CD4-positive, alpha-beta T cell treated with Interleukin-21 for 1 hour (primary cell): ENCODE measurements around the gene PEX14.

Experiments
- DNase-seq: peaks from one replicate; pipeline ENCODE4 v3.0.0-alpha.2; 2020

PEX14 gene

GRCh38 chr1:10672343-10673050, 197.7 kb downstream of the PEX14 start:
- no peak for DNase-seq

DNA sequence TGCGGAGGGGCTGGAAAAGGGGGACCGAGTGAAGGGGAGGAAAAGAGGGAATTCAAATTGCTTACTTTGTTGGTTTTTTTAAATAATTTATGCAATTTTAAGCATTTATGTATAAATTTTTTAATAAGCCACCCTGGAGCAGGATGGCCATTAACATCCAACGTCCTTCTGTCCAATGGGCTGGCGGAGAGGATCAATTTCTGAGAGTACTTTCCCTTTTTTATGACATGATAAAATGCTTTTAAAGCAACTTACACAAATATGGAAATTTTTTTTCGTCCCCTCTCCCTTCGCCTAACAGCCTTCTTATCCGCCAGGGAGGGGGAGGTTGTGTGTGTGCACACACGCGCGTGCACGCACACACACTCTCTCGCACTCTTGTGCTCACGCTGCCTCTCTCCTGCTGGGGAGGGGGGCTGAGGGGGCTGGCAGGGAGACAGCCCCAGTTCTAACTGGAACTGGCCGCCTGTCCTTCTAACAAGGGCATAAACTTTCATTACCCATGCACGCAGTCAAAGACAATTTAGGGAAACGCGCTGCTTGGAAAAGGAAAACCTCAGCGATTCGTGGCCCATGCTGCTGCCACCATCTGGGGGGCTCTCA, 198.5 kb downstream of the PEX14 start:
- no peak for DNase-seq

DNA sequence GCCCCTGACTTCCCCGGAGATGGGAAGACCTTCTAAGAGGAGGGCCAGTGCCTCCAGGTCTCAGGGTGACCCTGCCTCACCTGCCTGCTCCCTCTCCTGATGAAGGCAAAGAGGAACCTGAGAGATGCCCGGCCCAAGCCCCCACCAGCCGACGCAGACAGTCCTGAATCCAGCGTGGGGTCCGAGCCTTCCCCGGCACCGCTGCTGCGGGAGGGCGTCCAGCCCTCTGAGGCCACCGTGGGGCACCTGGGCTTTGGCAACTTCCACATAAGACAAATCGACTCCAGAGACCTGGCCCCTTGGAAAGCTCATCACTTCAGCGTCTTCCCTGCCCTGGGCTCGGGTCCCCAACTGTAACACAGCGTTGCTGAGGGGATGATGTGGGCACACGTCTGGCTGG, 199.5 kb downstream of the PEX14 start:
- DNase-seq = no peak

- no peak for DNase-seq
Measured at GRCh38 chr1:10674700-10675609, 200.2 kb downstream of the PEX14 start.

DNA sequence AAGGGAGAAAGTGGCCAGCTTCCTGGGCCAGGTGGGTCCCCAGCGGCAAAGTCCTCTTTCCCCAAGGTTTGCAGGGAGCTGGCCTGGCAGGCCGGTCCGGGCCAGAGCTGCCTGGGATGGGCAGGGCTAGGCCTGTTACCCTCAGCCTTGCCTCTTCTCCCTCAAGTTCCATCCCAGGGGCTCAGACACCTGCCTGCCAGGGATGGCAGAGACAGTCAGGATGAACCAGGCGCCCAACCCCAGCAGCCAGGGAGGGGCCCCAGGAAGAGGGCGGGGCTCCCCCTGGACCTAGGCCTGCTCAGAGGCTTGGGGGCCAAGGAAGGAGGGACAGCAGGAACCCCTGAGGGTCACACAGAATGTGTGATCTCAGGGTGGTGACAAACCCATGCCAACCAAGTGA, 201.1 kb downstream of the PEX14 start:
- no peak for DNase-seq

- no peak for DNase-seq
Measured at GRCh38 chr1:10676963-10677362, 202.2 kb downstream of the PEX14 start.

DNA sequence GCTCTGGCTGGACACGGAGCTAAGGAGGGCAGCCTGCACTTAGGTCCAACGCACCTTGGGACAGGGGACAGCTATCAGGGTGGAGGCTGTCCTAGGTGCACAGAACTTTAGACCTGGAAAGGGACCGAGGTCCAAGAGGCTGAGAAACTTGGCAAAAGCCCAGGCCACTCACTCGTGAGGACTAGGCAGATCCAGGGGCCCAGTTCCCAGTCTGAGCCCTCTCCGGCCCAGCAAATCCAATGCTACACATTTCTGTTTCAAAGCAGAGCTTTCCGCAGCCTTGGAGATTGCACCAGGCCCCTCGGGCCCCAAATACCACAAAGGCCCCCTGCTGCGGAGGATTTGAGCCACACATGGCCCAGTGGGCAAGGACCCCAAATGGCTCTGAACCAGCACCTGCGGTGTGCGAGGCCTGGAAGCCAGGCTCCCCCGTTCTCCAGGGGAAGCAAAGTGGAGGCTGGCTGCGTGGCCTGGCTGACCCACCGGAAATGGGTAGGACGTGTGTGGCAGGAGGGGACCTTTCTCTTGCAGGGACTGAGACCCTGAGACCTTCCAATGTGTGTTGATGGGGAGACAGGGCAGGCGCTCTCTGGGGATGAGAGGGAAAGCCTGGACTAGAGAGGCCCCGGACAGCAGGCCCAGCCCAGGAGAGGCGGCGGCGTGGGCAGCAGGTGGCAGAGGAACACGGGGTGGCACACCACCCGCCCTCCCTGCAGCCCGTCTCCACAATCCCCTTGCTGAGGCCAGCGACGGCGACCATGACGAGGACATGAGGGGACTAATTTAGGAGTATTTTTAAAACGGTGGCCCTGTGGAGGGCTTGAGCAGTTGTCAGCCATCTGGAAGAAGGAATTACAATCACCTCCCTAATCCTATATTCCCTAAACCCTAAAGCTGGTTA, 203.0 kb downstream of the PEX14 start:
- no peak for DNase-seq

DNA sequence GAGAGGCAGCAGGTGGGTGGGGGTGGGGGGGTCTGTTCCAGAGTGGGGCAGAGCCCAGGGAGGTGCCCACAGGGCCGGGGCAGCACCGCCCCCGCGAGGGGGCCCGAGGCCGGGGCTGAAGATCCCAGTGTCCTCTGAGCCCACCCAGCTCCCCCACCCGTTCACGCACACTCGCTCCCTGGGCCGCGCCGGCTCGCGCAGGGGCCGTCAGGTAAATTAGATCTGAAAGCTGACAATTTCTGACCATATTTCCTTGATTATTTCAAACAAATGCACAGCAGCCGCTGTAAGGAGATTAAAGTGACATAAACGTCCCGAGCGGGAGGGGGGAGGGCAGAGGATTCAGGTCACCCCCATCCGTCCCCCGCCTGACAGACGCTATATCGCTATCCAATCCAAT, 203.7 kb downstream of the PEX14 start:
- DNase-seq = no peak

DNA sequence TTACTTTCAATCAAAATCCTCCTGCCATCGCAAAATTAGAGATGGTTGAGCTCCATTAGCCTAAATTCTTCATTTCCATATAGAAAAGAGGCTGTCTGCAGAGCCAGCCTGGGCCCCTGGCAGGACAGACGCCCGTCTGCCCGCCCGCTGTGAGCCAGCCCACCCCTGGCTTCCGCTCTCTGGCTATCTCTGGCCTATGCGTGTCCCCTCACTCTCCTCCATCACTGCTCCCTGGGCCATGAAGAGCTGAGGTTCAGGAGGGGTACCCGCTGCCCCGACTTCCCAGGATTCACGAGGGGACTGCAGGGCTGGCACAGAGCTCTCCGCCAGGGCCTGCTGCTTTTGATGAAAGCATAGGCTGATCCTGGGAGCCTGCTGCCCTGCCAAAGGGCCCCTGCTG, 204.1 kb downstream of the PEX14 start:
- DNase-seq = no peak

DNA sequence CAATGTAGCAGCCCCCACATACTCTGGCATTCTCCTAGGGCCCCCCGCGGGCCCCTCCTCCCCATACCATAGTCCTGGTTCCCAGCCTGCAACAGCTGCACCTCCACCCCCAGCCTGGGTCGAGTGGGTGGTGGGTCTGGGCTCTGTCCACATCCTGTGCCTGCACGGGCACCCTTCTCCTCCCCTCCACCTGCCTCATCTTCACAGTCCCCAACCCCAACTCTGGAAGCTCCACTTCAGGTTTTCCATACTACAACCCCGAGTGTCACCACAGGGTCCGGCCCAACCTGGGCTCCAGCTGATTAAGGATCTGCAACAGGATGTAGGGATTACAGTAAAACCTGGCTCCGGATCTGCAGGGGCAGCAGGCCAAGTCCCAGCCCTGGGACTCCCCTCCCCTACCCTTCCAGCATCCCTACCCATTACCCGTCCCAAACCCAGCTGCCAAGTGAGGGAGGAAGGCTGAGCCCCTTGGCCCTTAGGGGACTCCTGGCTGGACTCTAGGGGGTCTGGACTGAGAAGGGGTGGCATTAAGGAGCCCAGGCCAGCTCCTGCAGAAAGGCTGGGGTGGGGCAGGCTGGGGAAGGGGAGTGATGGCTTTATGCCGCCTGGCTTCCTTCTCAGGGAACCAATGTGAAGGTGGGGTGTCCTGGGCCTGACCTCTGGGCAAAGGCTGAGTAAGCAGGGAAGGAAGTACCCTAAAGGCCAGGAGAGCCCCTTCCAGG, 204.9 kb downstream of the PEX14 start:
- no peak for DNase-seq
